ENCODE measurements around the gene RAB3D.

DNA sequence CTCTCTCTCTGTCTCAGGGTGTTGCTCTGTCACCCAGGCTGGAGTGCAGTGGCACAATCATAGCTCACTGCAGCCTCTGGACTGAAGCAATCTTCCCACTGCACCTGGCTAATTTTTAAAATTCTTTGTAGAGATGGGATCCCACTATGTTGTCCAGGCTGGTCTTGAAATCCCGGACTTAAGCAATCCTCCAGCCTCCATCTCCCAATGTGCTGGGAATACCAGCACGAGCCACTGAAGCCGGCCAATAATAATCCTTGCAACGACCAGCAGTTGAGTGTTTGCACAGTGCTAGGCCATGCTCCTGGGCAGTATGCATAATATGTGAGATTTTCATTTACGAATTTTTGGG lies 45.3 kb upstream of the RAB3D start:
- TF ChIP-seq, protein P1, sequence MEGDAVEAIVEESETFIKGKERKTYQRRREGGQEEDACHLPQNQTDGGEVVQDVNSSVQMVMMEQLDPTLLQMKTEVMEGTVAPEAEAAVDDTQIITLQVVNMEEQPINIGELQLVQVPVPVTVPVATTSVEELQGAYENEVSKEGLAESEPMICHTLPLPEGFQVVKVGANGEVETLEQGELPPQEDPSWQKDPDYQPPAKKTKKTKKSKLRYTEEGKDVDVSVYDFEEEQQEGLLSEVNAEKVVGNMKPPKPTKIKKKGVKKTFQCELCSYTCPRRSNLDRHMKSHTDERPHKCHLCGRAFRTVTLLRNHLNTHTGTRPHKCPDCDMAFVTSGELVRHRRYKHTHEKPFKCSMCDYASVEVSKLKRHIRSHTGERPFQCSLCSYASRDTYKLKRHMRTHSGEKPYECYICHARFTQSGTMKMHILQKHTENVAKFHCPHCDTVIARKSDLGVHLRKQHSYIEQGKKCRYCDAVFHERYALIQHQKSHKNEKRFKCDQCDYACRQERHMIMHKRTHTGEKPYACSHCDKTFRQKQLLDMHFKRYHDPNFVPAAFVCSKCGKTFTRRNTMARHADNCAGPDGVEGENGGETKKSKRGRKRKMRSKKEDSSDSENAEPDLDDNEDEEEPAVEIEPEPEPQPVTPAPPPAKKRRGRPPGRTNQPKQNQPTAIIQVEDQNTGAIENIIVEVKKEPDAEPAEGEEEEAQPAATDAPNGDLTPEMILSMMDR (IDR thresholded peaks at IDR 0.05) = no peak
- no peak for TF ChIP-seq POLR2A (IDR thresholded peaks at IDR 0.05)

Measured in vagina (tissue), 2 donors.